Right renal cortex interstitium (tissue), 3 donors: ENCODE measurements around the gene VSNL1. TPM values are rescaled to one million over a fixed set of nuclear protein-coding genes. Genes with fewer than 3 reads are reported as not detected.
"Not testable (repeated sequence)": the region's sequence is repeated elsewhere in the genome, so short reads cannot be mapped to it uniquely, and the experiment has no call there.

ENCODE experiments used
- DNase-seq, 3 donors: peaks; one replicate each; pipeline ENCODE4 v3.0.0-alpha.2; 2013; ENCODE audit warnings: low read depth in 3 of 3, low spot score in 2 of 3
- polyA plus RNA-seq, 3 donors: library from polyadenylated mRNA; unstranded; fragments of 120-200 nt; gene quantifications; one replicate each; pipeline ENCODE4 v1.2.1, GENCODE V29; 2013; ENCODE audit not compliant: insufficient read length in 3 of 3

VSNL1 gene
- polyA plus RNA-seq, 3 donors = 2.5 to 6.1 (median 4.6) TPM

DNA sequence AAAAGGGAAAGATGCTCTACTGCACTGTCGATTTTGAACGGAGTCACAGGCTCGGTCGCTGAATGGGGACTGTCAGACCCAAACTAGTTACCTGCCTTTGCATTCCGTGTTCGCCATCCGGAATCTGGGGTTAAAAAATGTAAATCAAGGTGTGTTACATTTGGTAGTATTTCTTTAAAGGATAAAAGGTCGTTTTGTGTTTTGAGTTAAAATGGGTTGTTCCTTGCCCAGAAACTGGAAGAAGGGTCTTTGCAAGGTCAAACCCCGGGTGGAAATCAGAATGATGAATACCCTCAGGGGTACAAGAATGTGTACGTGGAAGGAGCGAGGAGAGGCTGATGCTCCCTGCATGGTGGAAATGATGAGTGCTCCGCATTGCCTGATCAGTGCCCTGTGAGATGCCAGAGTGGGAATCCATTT is 1.0 kb downstream of the VSNL1 start:
- DNase-seq = no peak

DNA sequence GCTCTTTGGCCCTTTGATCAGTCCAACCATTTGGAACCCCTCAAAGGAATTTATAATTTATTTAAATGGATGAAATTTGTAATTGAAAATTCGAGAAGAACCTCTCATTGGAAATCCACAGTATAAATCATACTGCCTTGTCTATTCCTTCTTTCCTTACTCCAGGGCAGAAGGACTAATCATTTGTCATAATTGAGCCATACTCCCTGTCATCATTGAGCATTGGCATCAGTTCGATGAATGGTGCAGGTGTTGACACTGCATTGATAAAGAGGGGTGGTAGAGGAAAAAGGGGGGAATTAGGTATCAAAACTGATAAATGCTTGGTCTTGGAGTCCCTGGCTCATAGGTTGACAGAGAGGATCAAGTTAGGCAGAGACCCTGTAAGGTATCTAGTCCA is 2.0 kb downstream of the VSNL1 start:
- DNase-seq = no peak

DNA sequence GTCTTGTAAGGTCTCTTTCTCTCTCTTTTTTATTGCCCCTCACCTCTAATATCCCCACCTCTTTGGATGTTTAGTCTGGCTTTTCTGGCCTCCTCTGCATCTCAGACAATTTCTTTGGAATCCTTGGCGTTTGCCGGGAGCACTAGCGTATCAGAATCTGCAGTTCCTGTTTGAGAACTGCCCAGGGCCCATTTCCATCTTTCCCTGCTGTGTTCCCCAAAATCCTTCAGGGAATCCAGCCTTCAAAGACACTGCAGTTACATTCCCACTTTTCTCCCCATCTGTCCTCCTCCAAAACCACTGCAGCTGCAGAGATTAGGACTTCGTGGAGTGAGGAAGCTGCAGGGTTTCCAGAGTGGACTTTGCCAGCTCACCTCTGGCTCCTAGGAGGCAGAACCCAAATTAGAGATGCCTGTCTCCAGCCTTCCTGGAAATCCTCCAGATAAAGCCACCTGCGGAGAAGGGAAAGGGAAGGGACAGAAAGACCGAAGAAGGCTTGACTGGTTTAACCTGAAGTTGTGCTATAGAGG is 2.7 kb downstream of the VSNL1 start:
- DNase-seq = no peak

DNA sequence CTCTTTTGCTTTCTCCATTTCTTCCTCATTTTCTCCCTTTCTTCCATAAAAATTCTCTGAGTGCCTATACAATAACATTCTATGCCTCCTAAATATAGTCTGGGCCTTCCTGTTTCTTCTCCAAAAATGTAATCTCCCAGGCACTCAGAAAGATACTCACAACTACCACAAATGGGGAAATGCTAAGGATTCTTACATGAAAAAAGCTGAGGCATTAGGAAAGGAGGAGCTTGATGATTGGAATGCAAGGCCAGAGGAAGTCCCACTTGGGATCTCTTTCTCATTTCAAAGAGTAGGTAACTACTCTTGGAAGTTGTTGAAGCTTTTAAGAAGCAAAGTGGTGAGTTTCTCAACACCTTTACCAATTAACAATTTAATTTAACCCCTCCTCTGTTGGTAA is 3.4 kb downstream of the VSNL1 start:
- no peak for DNase-seq

- DNase-seq = no peak
These were observed 3.8 kb downstream of the VSNL1 start for GRCh38 chr2:17544256-17544655.

DNA sequence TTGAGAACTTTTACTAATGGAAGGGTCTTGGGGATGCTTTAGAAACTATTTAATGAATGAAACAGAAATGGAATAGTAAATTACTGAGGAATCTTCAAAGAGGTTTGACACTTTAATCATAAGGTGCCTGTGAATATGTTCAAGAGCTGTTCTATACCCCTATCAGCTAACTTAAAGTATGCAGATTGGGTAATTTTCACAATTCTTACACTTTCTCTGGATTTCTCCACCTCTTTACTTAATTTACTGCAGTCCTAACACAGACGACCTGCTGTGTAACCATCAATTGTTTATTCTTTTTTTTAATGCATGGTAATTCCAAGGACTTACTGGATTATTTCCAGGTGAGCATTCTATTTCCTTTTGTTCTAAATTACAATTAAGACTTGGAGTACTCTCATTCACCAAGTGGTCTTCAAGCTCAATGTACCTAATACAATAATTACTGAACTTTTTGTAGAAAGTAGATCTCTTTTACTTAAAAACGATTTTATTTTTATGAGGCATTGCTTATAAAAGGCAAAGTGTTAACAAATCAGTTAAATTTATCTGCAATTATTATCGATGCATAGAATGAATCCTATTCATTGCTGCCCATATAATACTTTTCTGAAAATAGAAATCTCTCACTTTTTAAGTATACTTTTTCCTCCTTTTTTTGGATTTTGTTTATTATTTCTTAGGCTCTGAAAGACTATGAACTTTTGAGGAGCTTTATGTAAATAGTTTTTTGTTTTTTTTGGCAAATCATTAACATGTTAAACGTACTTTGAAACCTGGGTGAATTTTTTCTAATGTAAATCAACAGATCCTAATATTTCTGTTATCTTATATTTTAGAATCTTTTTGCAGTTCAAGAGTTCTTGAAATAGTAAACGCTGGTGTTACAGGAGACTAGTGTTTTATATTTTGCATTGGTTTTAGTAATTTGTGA is 5.5 kb downstream of the VSNL1 start:
- DNase-seq = no peak

DNA sequence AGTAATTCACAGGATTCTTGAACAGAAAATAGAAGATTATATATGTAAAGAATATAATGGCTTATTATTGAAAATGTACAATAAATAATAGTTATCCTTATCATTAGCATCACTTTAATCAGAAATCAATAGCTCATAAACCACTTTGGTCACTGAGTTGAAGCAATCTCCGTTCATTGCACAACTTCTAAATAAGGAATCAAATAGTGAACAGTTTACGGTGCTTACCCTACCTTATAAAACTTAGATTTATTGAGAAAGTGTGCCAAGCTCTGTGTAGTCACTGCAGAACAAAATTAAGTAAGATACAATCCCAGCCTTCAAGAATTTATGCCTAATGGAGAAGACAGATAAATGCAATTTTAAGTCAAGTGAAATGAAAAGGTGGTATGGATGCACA is 6.7 kb downstream of the VSNL1 start:
- DNase-seq = no peak

DNA sequence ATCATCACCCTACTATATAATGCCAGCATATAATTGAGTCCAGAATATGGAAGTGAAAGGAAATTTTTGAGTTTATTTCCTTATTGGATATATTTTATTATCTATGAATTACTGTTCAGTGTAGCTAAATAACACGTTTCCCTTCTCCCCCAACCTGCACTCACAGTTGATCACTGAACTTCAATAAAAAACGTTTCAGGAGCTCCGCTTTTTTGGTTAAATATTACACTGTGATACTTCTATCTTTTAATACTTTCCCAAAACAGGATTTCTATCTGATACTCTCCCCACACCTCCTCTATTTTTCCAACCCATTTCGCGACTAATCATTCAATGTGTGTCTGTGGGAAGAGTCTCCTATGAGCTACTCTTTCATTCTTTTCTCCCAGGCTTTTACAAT is 7.2 kb downstream of the VSNL1 start:
- no peak for DNase-seq

GRCh38 chr2:17550907-17551306 is 10.4 kb downstream of the VSNL1 start:
- DNase-seq = no peak

GRCh38 chr2:17555150-17555549 is 14.7 kb downstream of the VSNL1 start:
- DNase-seq = no peak

GRCh38 chr2:17557596-17557995 is 17.1 kb downstream of the VSNL1 start:
- DNase-seq = no peak

- no peak for DNase-seq
These were observed 17.6 kb downstream of the VSNL1 start for GRCh38 chr2:17558053-17558452.

DNA sequence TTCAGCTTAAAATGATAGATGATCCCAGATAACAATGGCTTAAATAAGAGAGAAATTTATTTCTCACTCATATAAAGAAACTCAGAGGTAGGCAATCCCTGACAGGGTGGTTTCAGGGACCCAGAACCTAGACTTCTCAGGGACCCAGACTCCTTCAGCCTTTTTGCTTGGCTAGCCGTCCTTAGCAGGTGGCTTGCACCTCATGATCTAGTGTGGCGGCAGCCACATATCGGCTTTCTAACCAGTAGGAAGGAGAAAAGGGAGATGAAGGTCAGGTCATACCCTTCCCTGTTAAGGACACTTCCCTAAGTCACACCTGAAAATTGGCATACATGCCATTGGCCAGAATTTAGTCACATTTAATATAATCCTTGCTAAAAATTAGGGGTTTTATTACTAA is 18.4 kb downstream of the VSNL1 start:
- no peak for DNase-seq

- not testable (repeated sequence) for DNase-seq
These were observed 25.2 kb downstream of the VSNL1 start for GRCh38 chr2:17565726-17566125.

GRCh38 chr2:17571681-17572080 is 31.2 kb downstream of the VSNL1 start:
- no peak for DNase-seq

- DNase-seq = no peak
These were observed 32.7 kb downstream of the VSNL1 start for GRCh38 chr2:17573085-17573803.

- DNase-seq = no peak
These were observed 33.3 kb downstream of the VSNL1 start for GRCh38 chr2:17573804-17574175.

- DNase-seq = no peak
These were observed 34.0 kb downstream of the VSNL1 start for GRCh38 chr2:17574406-17575073.

- DNase-seq = no peak
These were observed 36.3 kb downstream of the VSNL1 start for GRCh38 chr2:17576802-17577201.

GRCh38 chr2:17578466-17578928 is 38.0 kb downstream of the VSNL1 start:
- no peak for DNase-seq
